AG04450 (cell line): ENCODE measurements around the gene MOCS3. TPM values are rescaled to one million over a fixed set of nuclear protein-coding genes. Genes with fewer than 3 reads are reported as not detected.
A peak's percentile ranks its signal among the peaks of the same experiment; 100 is the strongest.

Source experiments
- CTCF ChIA-PET: fragments of 300-600, 350-600 bp; formaldehyde crosslinking; extraction: SDS; loops from one replicate; lab custom pipeline; 2022; ENCODE audit warnings: antibody characterized with exemption, inconsistent platforms; lab: Charles Lee
- POLR2A ChIA-PET: fragments of 350-600 bp; formaldehyde crosslinking; extraction: SDS; loops from one replicate; lab custom pipeline; 2021; ENCODE audit warnings: antibody characterized with exemption, inconsistent platforms; lab: Yijun Ruan, JAX
- DNase-seq: peaks from one replicate; pipeline ENCODE4 v3.0.0-alpha.2; 2011; ENCODE audit warnings: low read depth, low spot score
- H3K27ac ChIP-seq: one replicate; pipeline ENCODE4 v1.5.1; 2012; ENCODE audit warnings: low read depth, low read length, control low read depth
- H3K27me3 ChIP-seq: one replicate; pipeline ENCODE4 v1.6.0; 2012; ENCODE audit warnings: low read length; ENCODE audit not compliant: control insufficient read depth, insufficient read depth
- H3K4me3 ChIP-seq: 2 replicates; pipeline ENCODE4 v1.5.1; 2011; ENCODE audit warnings: mild to moderate bottlenecking, low read depth, low read length, control low read depth
- H3K9me3 ChIP-seq: 2 replicates; pipeline ENCODE4 v1.5.1; 2012; ENCODE audit warnings: low read length; ENCODE audit not compliant: control insufficient read depth, insufficient read depth
- polyA plus RNA-seq: library from polyadenylated mRNA; depleted of rRNA; stranded (reverse); fragments of >200 nt; gene quantifications from 2 replicates; pipeline ENCODE4 v1.2.3, GENCODE V29; 2011
- TF ChIP-seq, protein P1 (sequence below): IDR thresholded peaks from 2 replicates; pipeline ENCODE4 v1.5.1; 2011; ENCODE audit warnings: low read depth, low read length, control low read depth, inconsistent platforms

The MOCS3 gene
- polyA plus RNA-seq, 1 experiment, result 3.8 TPM

- Histone ChIP-seq H3K9me3 (no peaks in the 10 kb centered on the region), H3K27ac (no peak overlapping the region), H3K27me3 (no peaks in the 10 kb centered on the region), H3K4me3 (no peak overlapping the region)
- no peak for DNase-seq
- ChIA-PET POLR2A (interaction anchor here (0.7 kb wide), 1 partner anchor 9 kb away, joined by 3 read pairs; no protein-coding TSS in a partner anchor), CTCF (interaction anchor here (11.5 kb wide), 1 partner anchor 133 kb away, joined by 201 read pairs; the partner anchor contains the start of gene BCAS4)
- TF ChIP-seq, protein P1, sequence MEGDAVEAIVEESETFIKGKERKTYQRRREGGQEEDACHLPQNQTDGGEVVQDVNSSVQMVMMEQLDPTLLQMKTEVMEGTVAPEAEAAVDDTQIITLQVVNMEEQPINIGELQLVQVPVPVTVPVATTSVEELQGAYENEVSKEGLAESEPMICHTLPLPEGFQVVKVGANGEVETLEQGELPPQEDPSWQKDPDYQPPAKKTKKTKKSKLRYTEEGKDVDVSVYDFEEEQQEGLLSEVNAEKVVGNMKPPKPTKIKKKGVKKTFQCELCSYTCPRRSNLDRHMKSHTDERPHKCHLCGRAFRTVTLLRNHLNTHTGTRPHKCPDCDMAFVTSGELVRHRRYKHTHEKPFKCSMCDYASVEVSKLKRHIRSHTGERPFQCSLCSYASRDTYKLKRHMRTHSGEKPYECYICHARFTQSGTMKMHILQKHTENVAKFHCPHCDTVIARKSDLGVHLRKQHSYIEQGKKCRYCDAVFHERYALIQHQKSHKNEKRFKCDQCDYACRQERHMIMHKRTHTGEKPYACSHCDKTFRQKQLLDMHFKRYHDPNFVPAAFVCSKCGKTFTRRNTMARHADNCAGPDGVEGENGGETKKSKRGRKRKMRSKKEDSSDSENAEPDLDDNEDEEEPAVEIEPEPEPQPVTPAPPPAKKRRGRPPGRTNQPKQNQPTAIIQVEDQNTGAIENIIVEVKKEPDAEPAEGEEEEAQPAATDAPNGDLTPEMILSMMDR, result no peak
Measured at GRCh38 chr20:50924261-50924920, 34.2 kb upstream of the MOCS3 start.

GRCh38 chr20:50926530-50926929 is 32.1 kb upstream of the MOCS3 start:
- ChIA-PET POLR2A (no interaction called here), CTCF (interaction anchor here (11.5 kb wide), 1 partner anchor 135 kb away, joined by 201 read pairs; the partner anchor contains the start of gene BCAS4)
- no peaks in the 10 kb centered on the region for H3K9me3 ChIP-seq
- H3K27ac ChIP-seq, result no peak overlapping the region
- no peak overlapping the region for H3K4me3 ChIP-seq
- DNase-seq, result no peak
- TF ChIP-seq, protein P1, result no peak
- H3K27me3 ChIP-seq, result no peaks in the 10 kb centered on the region

DNA sequence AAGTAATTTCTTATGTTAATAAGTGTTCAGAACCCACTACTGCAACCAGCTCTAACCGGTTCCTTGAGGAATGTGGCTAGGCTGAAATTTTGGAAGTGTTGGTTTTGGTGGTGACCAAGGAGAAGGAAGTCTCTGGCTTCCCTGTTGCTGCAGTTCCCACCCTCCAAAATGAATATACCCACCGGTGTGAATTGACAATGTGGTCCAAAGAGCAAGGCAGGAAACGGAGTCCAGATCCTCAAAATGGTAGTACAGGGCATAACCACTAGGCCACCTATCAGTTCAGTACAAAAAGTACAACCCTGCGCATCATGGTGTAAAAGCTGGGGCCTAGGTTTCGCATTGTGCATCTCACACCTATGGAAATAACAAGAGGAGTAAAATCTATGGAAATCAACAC is 30.1 kb upstream of the MOCS3 start:
- H3K4me3 ChIP-seq, result peak overlapping the region; percentile 86
- ChIA-PET CTCF (interaction anchor here (1.5 to 11.5 kb wide), 10 partner anchors 8 to 407 kb away, joined by 3 to 201 read pairs (median 11); partner anchors contain the start of genes BCAS4, DPM1 and MOCS3), POLR2A (interaction anchor here (0.9 to 3.7 kb wide), 2 partner anchors 30 to 138 kb away, joined by 4 to 17 read pairs; partner anchors contain the start of genes DPM1 and MOCS3)

DNA sequence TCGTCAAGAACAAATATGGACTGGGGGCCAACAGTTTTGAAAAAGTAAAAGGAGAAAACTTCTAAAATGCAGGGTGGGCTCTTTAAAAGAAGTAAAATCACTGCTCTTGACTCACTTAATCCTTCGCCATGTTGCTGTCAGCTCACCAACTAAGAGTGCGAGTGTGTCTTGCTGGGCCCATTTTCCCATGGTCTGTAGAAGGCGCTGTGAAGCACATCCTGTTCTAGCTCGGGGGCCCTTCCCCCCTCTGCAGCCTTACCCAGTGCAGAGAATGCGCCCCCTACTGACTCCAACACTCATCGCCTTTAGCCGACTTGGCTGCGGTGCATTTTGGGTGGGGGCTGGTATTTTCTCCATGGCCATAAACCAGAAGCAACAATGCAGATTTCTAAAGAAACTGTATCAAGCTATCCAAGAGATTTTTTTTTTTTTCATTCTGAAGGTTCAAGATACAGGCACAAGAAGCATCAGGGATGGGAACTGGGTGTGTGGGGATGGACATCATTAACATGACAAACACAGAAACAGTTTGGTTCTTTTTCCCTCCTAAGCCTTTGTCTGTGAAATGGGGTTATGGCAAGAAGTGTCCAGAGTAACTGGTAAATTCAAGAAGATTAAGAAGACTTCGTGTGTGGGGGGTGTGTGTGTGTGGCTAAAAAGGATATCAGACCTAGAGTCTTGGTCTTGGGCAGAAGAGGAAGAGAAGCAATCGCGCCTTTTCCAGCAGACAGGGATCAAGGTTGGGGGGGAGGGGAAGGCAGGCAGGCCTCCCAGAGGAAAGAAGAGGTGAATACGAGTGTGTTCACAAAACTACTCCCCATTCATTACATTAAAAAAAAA is 29.1 kb upstream of the MOCS3 start:
- TF ChIP-seq, protein P1, result peak; percentile 99
- H3K4me3 ChIP-seq, result peak overlapping the region; percentile 86
- H3K9me3 ChIP-seq, result no peaks in the 10 kb centered on the region
- no peaks in the 10 kb centered on the region for H3K27me3 ChIP-seq
- CTCF ChIA-PET, result interaction anchor here (0.5 to 11.5 kb wide), 23 partner anchors 10 to 406 kb away, joined by 3 to 201 read pairs (median 6); partner anchors contain the start of genes BCAS4, DPM1 and MOCS3
- POLR2A ChIA-PET, result interaction anchor here (0.5 to 3.7 kb wide), 4 partner anchors 14 to 184 kb away, joined by 3 to 17 read pairs (median 6); partner anchors contain the start of genes DPM1 and MOCS3
- peak; percentile 92 for DNase-seq
- peak overlapping the region; percentile 13 for H3K27ac ChIP-seq

More for the DNA sequence above, 30.1 kb upstream of the MOCS3 start:
- H3K9me3 ChIP-seq, result no peaks in the 10 kb centered on the region
- no peaks in the 10 kb centered on the region for H3K27me3 ChIP-seq
- no peak overlapping the region for H3K27ac ChIP-seq
- no peak for DNase-seq
- TF ChIP-seq, protein P1, result no peak
